GM23248 (cell line): ENCODE measurements around the gene PDIK1L.

Experiments used
- EZH2 ChIP-seq: fragments of 200-600 bp; sonication (generic); IDR thresholded peaks from 2 replicates; pipeline ENCODE4 v1.6.1; 2018; ENCODE audit warnings: antibody characterized with exemption, mild to moderate bottlenecking; ENCODE audit not compliant: insufficient read depth, poor library complexity, severe bottlenecking
- EZH2phosphoT487 ChIP-seq: fragments of 200-600 bp; sonication (generic); IDR thresholded peaks from 2 replicates; pipeline ENCODE4 v1.6.1; 2018; ENCODE audit warnings: antibody characterized with exemption, moderate library complexity, mild to moderate bottlenecking, low read depth; ENCODE audit not compliant: insufficient read depth

GRCh38 chr1:26090893-26091292, 20.7 kb upstream of the PDIK1L start:
- TF ChIP-seq EZH2 (no peak), EZH2phosphoT487 (no peak)
